HepG2 (cell line): ENCODE measurements around the gene TARBP2. TPM values are rescaled to one million over a fixed set of nuclear protein-coding genes. Genes with fewer than 3 reads are reported as not detected.
A peak's percentile ranks its signal among the peaks of the same experiment; 100 is the strongest.

ENCODE experiments used
- ELF4 ChIP-seq: sonication (generic); formaldehyde crosslinking; IDR thresholded peaks from 2 replicates; pipeline ENCODE4 v1.5.0; 2020; ENCODE audit warnings: missing genetic modification reagents, mild to moderate bottlenecking, moderate library complexity, borderline replicate concordance
- GATAD1 ChIP-seq: IDR thresholded peaks from 2 replicates; pipeline ENCODE4 v1.6.1; 2016; ENCODE audit warnings: missing genetic modification reagents, missing compliant biosample characterization
- GTF3A ChIP-seq: sonication (generic); formaldehyde crosslinking; conservative IDR thresholded peaks from 2 replicates; pipeline ENCODE4 v1.4.0; 2020; ENCODE audit warnings: mild to moderate bottlenecking, missing genetic modification reagents
- HMG20A ChIP-seq: IDR thresholded peaks from 2 replicates; pipeline ENCODE4 v1.6.1; 2016; ENCODE audit warnings: borderline replicate concordance
- JUND ChIP-seq: sonication (generic); formaldehyde crosslinking; IDR thresholded peaks from 2 replicates; pipeline ENCODE4 v1.8.0; 2022; ENCODE audit warnings: mild to moderate bottlenecking, missing genetic modification reagents
- KAT2B ChIP-seq: fragments of 150-350 bp; IDR thresholded peaks from 2 replicates; pipeline ENCODE4 v1.6.1; 2014; ENCODE audit warnings: low read depth, low read length, borderline replicate concordance
- KLF12 ChIP-seq: sonication (generic); formaldehyde crosslinking; IDR thresholded peaks from 2 replicates; pipeline ENCODE4 v1.4.0; 2020; ENCODE audit warnings: missing genetic modification reagents, borderline replicate concordance
- SMARCE1 ChIP-seq: fragments of 450-650 bp; IDR thresholded peaks from 2 replicates; pipeline ENCODE4 v1.6.1; 2017; ENCODE audit warnings: borderline replicate concordance
- XRCC5 ChIP-seq: fragments of 200-400 bp; formaldehyde crosslinking; optimal IDR thresholded peaks from 2 replicates; pipeline ENCODE3; 2017; ENCODE audit warnings: mild to moderate bottlenecking, low read length
- ZKSCAN1 ChIP-seq: fragments of 150-350 bp; IDR thresholded peaks from 2 replicates; pipeline ENCODE4 v1.6.1; 2014; ENCODE audit warnings: low read length
- ZNF263 ChIP-seq: sonication (generic); formaldehyde crosslinking; IDR thresholded peaks from 2 replicates; pipeline ENCODE4 v1.4.0; 2020; ENCODE audit warnings: missing genetic modification reagents
- ZNF746 ChIP-seq: sonication (generic); formaldehyde crosslinking; IDR thresholded peaks from 2 replicates; pipeline ENCODE4 v1.8.0; 2022; ENCODE audit warnings: mild to moderate bottlenecking, missing genetic modification reagents
- polyA plus RNA-seq, 8 experiments: library from polyadenylated mRNA; depleted of rRNA in 3 of 8; stranded (reverse) in 7 of 8; unstranded in 1 of 8; fragments of >200 nt; fragmentation: Illumina TruSeq in 4 of 8; extraction: Trizol in 4 of 8; gene quantifications; 2 replicates each; pipeline versions ENCODE4 v1.2.1 to v1.2.3, GENCODE V29; 2011 to 2016; ENCODE audit warnings: low read depth in 4 of 8, missing spikeins in 1 of 8, mixed read lengths in 1 of 8; ENCODE audit not compliant: insufficient read depth in 1 of 8
- total RNA-seq, 5 experiments: library from RNA; depleted of rRNA; stranded (reverse); fragments of >200 nt; fragmentation: Illumina TruSeq; extraction: Trizol; gene quantifications; 2 replicates each; pipeline ENCODE4 v1.2.3, GENCODE V29; 2016; ENCODE audit warnings: low read depth in 1 of 5
- TF ChIP-seq, protein P1 (sequence below): IDR thresholded peaks from 2 replicates; pipeline ENCODE4 v1.6.1; 2016; ENCODE audit warnings: mild to moderate bottlenecking, missing biosample characterization, missing genetic modification reagents
- TF ChIP-seq, protein P2 (sequence below): IDR thresholded peaks from 2 replicates; pipeline ENCODE4 v1.4.0; 2020; ENCODE audit warnings: mild to moderate bottlenecking, missing genetic modification reagents
- TF ChIP-seq, protein P3 (sequence below): sonication (generic); formaldehyde crosslinking; IDR thresholded peaks from 2 replicates; pipeline ENCODE4 v1.5.0; 2020; ENCODE audit warnings: missing genetic modification reagents
- TF ChIP-seq, protein P4 (sequence below): sonication (generic); formaldehyde crosslinking; IDR thresholded peaks from 2 replicates; pipeline ENCODE4 v1.4.0; 2020; ENCODE audit warnings: missing genetic modification reagents
- TF ChIP-seq, protein P5 (sequence below): sonication (generic); formaldehyde crosslinking; IDR thresholded peaks from 2 replicates; pipeline ENCODE4 v1.5.1; 2020; ENCODE audit warnings: mild to moderate bottlenecking, moderate library complexity, missing genetic modification reagents

Gene TARBP2
- total and polyA plus RNA-seq, 2 of the 13 experiments (the other 11 are each of a cell fraction or from before 2014, with no cell fraction given) = 47.0 to 55.5 TPM

DNA sequence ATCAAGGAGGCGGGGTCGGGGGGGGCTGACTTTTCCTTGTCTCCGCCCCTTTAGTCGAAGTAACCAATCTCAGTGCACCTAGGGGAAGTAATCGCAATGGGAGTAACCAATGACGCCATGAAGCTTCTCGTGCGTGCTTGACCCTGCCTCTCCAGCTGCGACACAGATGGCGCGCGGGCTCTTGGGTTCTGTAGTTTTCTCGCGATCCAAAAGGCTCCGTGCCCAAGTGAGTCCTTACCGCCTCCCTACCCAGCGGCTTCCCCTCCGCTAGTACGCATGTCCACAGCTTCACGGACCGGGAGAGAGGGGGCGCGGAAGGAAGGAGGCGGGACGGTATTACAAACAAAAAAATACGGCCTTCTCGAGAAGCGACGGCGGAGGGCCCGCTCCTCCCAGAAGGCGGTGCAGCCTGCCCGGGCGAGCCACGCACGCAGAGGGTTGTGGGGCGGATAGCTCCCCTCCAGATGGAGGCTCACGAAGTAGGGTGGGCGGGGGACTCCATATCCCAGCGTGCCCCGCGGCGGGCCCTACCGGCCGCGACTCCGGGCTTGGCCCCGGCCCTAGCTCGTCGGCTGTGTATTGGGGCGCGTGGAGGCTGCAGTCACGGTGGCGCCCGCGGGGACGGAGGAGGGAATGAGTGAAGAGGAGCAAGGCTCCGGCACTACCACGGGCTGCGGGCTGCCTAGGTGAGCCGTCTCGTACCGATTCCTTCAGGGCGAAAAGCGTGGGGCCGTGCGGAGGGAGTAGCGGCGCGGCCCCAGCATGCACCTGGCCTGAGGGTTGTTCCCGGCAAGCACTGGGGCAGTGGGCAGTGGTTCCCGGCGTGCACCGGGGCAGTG lies at the start of gene TARBP2 (continued):
- TF ChIP-seq ELF4 (CRISPR knock-in tag) (no peak), JUND (peak; percentile 53), ZKSCAN1 (0 out of 2 replicates have a peak, but pooled peaks have one; percentile 6), KAT2B (no peak), GTF3A (CRISPR knock-in tag) (no peak), ZNF263 (CRISPR knock-in tag) (peak; percentile 47; the same call in 1 of the 2 replicates), KLF12 (CRISPR knock-in tag) (peak; percentile 81; the same call in 1 of the 2 replicates), SMARCE1 (no peak), HMG20A (CRISPR knock-in tag) (peak; percentile 7; the same call in 1 of the 2 replicates), GATAD1 (CRISPR knock-in tag) (peak; percentile 96), ZNF746 (CRISPR knock-in tag) (0 out of 2 replicates have a peak, but pooled peaks have one; percentile 73), XRCC5 (peak; percentile 34)
- TF ChIP-seq, protein P1, sequence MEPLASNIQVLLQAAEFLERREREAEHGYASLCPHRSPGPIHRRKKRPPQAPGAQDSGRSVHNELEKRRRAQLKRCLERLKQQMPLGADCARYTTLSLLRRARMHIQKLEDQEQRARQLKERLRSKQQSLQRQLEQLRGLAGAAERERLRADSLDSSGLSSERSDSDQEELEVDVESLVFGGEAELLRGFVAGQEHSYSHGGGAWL (CRISPR knock-in tag) = peak; percentile 88; the same call in 1 of the 2 replicates
- TF ChIP-seq, protein P2, sequence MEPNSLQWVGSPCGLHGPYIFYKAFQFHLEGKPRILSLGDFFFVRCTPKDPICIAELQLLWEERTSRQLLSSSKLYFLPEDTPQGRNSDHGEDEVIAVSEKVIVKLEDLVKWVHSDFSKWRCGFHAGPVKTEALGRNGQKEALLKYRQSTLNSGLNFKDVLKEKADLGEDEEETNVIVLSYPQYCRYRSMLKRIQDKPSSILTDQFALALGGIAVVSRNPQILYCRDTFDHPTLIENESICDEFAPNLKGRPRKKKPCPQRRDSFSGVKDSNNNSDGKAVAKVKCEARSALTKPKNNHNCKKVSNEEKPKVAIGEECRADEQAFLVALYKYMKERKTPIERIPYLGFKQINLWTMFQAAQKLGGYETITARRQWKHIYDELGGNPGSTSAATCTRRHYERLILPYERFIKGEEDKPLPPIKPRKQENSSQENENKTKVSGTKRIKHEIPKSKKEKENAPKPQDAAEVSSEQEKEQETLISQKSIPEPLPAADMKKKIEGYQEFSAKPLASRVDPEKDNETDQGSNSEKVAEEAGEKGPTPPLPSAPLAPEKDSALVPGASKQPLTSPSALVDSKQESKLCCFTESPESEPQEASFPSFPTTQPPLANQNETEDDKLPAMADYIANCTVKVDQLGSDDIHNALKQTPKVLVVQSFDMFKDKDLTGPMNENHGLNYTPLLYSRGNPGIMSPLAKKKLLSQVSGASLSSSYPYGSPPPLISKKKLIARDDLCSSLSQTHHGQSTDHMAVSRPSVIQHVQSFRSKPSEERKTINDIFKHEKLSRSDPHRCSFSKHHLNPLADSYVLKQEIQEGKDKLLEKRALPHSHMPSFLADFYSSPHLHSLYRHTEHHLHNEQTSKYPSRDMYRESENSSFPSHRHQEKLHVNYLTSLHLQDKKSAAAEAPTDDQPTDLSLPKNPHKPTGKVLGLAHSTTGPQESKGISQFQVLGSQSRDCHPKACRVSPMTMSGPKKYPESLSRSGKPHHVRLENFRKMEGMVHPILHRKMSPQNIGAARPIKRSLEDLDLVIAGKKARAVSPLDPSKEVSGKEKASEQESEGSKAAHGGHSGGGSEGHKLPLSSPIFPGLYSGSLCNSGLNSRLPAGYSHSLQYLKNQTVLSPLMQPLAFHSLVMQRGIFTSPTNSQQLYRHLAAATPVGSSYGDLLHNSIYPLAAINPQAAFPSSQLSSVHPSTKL (CRISPR knock-in tag) = peak; percentile 37; the same call in 1 of the 2 replicates
- TF ChIP-seq, protein P3, sequence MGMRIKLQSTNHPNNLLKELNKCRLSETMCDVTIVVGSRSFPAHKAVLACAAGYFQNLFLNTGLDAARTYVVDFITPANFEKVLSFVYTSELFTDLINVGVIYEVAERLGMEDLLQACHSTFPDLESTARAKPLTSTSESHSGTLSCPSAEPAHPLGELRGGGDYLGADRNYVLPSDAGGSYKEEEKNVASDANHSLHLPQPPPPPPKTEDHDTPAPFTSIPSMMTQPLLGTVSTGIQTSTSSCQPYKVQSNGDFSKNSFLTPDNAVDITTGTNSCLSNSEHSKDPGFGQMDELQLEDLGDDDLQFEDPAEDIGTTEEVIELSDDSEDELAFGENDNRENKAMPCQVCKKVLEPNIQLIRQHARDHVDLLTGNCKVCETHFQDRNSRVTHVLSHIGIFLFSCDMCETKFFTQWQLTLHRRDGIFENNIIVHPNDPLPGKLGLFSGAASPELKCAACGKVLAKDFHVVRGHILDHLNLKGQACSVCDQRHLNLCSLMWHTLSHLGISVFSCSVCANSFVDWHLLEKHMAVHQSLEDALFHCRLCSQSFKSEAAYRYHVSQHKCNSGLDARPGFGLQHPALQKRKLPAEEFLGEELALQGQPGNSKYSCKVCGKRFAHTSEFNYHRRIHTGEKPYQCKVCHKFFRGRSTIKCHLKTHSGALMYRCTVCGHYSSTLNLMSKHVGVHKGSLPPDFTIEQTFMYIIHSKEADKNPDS = peak; percentile 73; the same call in 1 of the 2 replicates
- TF ChIP-seq, protein P4, sequence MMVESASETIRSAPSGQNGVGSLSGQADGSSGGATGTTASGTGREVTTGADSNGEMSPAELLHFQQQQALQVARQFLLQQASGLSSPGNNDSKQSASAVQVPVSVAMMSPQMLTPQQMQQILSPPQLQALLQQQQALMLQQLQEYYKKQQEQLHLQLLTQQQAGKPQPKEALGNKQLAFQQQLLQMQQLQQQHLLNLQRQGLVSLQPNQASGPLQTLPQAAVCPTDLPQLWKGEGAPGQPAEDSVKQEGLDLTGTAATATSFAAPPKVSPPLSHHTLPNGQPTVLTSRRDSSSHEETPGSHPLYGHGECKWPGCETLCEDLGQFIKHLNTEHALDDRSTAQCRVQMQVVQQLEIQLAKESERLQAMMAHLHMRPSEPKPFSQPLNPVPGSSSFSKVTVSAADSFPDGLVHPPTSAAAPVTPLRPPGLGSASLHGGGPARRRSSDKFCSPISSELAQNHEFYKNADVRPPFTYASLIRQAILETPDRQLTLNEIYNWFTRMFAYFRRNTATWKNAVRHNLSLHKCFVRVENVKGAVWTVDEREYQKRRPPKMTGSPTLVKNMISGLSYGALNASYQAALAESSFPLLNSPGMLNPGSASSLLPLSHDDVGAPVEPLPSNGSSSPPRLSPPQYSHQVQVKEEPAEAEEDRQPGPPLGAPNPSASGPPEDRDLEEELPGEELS (CRISPR knock-in tag) = peak; percentile 57; the same call in 1 of the 2 replicates
- TF ChIP-seq, protein P5, sequence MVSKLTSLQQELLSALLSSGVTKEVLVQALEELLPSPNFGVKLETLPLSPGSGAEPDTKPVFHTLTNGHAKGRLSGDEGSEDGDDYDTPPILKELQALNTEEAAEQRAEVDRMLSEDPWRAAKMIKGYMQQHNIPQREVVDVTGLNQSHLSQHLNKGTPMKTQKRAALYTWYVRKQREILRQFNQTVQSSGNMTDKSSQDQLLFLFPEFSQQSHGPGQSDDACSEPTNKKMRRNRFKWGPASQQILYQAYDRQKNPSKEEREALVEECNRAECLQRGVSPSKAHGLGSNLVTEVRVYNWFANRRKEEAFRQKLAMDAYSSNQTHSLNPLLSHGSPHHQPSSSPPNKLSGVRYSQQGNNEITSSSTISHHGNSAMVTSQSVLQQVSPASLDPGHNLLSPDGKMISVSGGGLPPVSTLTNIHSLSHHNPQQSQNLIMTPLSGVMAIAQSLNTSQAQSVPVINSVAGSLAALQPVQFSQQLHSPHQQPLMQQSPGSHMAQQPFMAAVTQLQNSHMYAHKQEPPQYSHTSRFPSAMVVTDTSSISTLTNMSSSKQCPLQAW (CRISPR knock-in tag) = peak; percentile 70
